DOHH2 (cell line): ENCODE results near the gene NSMF.

Experiments
- EZH2phosphoT487 ChIP-seq: fragments of 200-600 bp; sonication (generic); IDR thresholded peaks from 2 replicates; pipeline ENCODE4 v1.6.1; 2017; ENCODE audit warnings: borderline replicate concordance, mild to moderate bottlenecking, antibody characterized with exemption, low read length, moderate library complexity, mixed read lengths
- TF ChIP-seq, protein P1 (sequence below): fragments of 200-600 bp; sonication (generic); IDR thresholded peaks from one replicate; pipeline ENCODE4 v1.5.1; 2014; ENCODE audit warnings: antibody characterized with exemption, mild to moderate bottlenecking, low read depth, low read length; ENCODE audit not compliant: poor library complexity, severe bottlenecking

DNA sequence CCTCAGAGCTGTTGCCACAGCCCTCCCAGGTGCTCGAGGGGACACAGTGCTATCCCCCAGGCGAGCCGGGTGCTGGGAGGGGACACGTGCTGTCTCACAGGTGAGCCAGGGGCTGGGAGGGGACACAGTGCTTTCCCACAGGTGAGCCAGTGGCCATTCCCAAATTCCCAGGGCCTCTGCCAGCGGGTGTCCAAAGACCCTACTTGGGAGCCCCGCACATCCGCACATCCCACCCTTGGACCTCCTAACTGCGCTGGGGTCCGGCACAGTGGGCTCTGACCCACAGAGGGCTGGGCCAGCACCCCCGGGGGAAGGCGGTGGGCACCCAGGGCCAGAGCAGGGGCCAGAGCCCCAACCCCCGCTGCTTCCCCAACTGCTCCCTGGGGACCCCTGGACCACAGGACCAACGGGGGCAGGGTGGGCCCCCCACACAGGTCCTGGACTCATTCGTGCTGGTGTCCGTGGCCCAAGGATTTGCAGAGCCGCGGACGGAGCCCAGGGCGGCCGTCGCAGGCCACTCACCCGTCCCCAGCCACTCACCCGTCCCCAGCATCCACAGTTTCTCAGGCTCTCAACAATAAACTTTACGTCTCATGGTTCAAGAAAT lies 54.1 kb downstream of the NSMF start:
- TF ChIP-seq, protein P1, sequence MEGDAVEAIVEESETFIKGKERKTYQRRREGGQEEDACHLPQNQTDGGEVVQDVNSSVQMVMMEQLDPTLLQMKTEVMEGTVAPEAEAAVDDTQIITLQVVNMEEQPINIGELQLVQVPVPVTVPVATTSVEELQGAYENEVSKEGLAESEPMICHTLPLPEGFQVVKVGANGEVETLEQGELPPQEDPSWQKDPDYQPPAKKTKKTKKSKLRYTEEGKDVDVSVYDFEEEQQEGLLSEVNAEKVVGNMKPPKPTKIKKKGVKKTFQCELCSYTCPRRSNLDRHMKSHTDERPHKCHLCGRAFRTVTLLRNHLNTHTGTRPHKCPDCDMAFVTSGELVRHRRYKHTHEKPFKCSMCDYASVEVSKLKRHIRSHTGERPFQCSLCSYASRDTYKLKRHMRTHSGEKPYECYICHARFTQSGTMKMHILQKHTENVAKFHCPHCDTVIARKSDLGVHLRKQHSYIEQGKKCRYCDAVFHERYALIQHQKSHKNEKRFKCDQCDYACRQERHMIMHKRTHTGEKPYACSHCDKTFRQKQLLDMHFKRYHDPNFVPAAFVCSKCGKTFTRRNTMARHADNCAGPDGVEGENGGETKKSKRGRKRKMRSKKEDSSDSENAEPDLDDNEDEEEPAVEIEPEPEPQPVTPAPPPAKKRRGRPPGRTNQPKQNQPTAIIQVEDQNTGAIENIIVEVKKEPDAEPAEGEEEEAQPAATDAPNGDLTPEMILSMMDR: no peak
- TF ChIP-seq EZH2phosphoT487: no peak
